HG03469 (cell line): ENCODE results near the gene RRBP1.

Experiments
- ATAC-seq: cut with Tn5 transposase; IDR thresholded peaks from one replicate; pipeline ENCODE4 v1.9.1; 2021; ENCODE audit warnings: mild to moderate bottlenecking, moderate library complexity, moderate number of reproducible peaks; ENCODE audit not compliant: unreplicated experiment

The RRBP1 gene

DNA sequence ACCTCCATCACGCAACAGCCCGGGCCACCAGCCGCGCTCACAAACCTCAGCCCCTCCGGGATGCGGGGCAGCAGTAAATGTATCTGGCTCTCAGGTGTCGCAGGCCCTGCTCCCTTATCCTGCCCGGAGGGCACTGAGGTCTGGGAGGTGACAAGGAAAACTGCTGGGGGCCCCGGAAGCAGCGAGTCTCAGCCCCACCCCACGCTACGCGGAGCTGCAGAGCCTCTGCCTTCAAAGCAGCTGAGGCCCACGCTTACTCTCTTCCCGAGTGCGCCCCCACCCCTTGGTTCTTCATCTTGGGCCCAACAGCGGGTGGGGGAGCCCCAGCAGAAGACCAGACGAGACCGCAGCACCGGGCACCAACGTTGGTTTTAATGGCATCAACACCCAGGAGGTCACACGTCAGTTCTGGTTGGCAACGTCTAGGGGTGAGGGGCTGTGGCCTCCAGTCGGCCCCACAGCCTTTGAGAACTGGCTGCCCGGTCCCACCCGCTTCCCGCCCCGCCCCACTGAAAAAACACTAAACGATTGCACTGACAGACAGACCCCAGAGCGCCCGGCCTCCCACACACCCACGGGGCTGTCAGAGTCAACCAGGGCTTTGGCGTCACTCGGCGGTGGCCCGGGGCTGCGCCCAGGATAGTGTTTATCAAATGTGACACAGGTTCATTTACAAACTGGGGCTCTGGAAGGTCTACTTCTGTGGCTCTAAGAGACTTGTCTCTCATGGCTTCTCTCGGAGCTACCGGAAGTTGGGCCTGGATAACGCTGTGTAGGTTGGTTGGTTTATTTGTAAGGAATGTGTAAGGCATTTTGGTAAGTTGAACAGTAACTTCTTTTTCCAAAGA is 68.5 kb downstream of the RRBP1 start:
- ATAC-seq = no peak

DNA sequence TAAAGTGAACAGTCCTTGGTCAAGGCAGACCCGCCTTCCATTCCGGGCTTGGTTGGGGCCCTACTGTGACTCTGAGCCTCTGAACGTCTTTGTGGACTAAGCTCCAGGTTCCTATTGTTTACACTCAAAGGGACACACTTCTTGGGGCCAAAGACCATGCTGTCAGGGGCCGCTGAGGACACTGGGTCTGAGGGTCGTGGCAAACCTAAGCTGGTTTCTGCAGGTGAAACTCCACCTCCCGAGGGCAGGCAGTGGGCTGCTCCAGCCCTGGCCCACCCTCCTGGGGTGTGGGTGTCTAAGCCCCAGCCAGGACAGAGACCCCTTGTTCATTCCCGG is 69.1 kb downstream of the RRBP1 start:
- ATAC-seq = no peak

DNA sequence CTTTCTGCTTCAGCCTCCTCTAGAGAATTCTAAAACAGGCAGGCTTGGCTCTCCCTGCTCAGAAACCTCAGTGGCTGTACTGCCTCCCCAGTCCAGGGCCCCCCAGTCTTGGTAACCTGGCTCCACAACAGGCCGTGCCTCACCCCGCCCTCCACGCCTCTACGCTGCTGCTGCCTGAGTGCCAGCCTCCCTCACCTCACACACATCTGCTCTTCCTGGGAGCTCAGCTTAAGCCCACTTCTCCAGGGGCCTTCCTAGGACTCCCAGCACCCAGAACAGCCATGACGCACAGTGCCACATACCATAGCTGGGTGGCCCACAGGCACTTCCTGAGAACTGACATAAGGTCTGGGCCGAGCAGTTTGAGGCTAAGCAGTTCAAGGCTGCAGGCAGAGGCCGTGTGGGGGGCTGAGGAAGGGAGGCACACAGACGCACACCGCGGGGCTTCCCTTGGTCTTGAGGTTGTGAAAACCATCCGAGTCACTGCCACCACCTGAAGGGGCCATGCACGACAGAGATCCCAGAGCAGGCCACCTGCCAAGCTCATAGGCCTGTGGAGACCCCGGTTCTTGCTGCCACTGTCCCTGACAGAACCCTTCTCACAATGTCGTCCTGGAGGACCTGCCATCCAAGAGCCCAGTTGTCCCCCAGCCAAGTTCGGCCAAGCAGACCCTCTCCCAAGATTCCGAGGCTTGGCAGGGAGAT is 69.6 kb downstream of the RRBP1 start:
- no peak for ATAC-seq

DNA sequence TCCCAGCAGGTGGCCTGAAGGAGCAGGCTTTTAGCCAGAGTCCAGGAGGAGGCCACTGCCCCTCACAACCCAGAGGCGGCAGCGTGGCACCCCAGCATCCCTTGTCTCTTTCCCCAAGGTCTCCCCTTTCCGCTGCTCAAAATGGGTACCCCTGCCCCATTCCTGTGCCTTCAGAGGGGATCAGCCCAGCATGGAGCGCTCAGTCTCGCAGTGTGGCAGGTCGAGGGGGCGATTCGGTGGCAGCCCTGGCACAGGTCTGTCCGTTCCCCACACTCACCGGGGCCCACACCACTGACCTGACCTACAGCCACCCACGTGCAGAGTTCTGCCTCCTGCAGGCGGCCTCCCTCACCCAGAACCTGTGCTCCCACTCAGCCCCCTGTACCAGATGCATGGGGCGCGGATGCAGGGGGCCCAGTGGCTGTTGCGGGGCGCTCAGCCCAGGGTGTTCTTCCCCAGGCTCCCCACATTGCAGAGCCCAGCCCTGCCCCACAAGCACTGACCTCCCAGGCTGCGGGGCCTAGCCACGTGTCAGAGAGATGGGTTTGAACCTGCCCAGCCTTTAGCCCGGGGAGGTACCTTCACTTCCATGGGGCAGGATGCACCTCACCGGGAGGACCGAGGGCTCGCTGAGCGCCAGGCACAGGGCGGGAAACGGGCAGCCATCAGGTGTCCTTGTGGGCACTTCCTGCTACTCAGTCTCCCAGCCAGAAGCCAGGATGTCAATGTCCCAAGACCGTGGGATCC is 70.3 kb downstream of the RRBP1 start:
- ATAC-seq = no peak

DNA sequence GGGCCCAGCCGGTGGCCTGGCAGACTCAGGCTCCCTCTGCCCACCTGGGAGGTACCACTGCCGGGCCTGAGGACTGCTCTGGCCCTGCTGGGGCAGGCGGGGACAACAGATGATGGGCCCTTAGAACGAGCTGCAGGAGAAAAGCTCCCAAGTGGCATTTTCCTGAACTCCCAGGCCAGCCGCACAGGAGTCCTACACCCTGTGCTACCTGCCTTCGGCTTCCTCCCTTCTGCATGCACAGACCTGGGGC is 70.8 kb downstream of the RRBP1 start:
- no peak for ATAC-seq

DNA sequence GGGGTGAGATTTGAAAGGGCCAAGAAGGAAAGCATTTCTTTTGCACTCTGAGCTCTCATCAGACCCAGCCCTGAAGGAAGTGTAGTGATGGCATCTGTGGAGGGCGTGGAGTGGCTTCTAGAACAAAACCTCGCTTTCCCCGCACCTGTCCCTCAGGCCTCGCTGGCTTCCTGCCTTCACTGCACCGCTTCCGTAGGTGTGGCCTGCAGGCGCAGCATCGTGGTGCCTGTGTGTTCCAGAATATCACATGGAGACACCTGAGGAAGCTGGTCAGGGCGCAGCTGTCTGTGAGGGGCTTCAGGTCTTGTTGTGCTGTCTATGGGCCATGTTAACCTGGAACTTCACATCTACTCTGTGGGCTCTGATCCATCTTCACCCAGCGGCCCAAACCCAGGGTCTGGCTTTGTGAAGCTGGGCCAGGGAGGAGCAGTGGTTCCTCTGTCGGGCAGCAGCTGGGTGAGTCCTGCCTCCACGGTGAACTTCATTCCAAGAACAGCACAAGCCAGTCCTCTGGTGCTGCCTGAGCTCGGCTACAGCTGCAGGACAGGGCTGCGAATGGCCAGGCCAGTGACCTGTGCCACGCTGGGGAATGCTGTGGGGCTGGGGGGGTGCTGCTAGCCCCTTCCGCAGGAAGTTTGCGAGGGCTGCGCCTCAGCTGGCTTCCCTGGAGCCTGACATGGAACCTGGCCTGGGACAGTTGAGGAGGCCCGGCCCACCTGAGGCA is 71.3 kb downstream of the RRBP1 start:
- ATAC-seq = no peak

DNA sequence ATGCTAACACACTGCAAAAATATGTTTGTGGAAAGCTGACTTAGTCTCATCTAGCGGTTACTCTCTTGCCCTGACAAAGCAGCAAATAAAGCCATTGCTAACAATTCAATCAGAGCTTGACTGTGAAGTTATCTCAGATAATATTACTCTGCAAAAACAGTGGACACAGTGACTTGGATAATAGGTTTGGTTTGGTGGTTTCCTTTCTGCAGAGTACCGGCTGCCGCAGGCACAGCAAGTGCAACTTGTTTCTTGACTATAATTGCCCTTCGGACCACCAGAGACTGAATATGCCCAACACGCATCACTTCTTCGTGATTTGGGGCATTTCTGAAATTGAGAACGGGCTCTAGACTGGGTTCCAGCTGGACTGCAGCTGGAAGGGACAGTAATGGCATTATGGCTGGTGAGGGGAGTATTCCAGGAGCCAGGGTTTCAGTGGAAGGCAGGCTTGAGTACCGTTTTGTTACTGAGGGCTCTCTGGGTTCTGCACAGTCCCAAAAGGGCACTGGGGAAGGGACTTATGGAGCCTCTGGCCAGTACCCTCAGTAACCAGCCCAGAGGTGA is 72.1 kb downstream of the RRBP1 start:
- no peak for ATAC-seq

DNA sequence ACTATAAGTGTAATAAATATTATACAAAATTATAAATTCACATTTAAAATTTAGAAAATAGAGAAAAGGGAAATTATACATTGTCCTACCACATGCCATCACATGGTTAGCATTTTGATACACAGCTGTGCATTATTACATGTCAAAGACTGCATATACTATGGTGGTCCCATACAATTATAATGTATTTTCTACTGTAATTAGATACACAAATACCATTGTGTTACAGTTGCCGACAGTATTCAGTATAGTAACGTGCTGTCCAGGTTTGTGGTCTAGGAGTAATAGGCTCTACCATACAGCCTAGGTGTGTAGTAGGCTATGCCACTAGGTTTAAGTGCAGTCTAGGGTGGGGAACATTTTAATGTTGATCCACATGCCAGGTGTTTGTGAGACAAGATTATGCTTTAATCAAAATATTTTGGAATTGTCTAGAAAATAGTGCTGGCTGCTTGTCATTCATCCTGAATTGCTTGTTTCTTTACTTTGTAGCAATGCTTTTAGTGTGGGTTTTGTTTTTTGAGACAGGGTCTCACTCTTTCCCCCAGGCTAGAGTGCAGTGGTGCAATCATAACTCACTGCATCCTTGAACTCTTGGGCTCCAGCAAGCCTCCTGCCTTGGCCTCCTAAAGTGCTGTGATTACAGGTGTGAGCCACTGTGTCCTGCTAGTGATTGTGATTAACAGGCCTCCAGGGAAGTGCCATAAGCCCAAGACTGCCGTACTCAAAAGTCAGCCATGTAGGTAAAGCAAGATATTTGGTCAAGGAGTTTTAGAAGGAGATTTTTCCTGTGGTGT is 73.1 kb downstream of the RRBP1 start:
- no peak for ATAC-seq

DNA sequence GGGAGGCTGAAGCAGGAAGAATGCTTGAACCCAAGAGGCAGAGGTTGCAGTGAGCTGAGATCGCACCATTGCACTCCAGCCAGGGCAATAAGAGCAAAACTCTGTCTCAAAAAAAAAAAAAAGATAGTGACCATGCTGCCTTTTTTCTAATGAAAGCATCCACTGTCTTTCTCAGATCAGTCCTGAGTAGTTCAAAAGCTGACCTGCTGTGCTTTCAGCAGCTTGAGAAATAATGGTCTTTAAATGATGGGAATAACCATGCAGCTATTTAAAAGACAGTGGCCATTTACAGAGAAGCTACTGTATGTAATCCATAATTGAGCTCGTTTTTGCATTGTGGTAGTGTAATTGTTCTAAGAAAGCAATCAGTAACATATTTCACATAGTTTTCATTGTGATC is 76.0 kb downstream of the RRBP1 start:
- no peak for ATAC-seq

DNA sequence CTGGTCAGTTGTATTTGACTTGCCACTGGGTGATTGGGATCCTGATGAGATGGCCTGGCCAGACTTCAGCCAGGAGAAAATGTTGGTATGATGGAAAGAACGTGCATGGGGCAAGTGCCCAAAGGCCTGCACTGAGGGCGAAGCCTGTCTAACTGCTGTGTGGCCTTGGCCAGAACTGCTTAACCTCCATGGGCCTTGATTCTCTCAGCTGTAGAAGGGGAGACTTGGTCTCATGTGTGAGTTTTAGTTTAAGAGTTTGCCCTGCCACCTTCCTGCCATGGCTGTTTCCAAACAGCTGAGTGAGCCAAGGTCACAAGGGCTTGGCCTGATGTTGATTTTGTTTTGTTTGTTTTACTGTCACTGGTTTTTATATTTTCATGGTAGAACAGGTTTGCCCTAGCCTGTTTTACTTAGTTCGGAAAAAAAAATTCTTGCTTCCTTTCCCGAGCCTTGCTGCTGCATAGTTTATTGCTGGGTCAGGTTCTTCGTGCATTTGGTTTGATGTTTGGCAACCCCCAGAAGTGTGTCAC is 76.8 kb downstream of the RRBP1 start:
- ATAC-seq = no peak

DNA sequence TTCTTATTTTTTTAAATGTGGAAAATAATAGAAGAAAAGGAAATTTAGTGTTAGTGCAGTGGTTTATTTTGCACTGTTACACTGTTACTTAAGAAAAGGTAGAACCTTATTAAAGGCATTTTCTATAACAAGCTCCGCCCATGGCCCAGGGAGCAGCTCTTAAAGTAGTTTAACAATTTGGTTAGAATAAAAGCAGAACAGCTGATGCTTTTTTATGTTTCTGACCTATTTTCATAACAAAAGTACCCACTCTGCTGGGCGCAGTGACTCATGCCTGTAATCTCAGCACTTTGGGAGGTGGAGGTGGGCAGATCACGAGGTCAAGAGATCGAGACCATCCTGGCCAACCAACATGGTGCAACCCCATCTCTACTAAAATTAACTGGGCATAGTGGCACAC is 79.5 kb downstream of the RRBP1 start:
- ATAC-seq = no peak

DNA sequence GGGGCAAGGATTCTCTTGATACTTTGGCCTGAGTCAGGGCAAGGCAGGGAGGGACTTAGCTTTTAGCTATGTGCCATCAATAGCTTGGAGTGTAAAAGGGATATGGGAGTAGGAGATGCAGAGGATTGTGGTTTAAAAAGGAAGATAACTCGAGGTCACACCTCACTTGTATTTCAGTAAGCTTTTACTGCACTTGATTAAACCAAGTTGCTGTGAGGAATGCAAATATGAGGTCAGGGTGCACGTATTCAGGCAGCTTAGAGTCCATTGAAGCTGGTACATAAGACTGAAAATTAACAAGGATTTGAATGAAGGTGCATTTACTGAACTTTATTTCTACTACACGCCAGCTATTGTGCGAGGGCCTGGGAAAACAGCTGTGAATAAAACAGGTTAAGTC is 80.1 kb downstream of the RRBP1 start:
- ATAC-seq = no peak

DNA sequence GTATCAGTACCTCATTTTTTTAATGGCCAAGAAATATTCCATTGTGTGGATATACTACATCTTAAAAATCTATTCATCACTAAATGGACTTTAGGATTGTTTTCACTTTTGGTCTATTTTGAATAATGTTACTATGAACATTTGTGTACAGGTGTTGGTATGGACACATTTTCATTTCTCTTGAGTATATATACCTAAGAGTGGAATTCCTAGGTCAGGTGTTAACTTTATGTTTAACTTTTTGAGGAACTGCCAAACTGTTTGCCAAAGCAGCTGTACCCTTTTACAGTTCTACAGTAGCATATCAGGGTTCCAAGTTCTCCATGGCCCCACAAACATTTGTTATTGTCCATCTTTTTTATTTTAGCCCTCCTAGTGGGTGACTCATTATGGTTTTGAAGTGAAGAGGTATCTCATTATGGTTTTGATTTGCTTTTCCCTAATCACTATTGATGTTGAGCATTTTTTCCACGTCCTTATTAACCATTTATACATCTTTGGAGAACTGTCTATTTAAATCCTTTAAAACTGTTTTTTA is 84.0 kb downstream of the RRBP1 start:
- ATAC-seq = no peak

DNA sequence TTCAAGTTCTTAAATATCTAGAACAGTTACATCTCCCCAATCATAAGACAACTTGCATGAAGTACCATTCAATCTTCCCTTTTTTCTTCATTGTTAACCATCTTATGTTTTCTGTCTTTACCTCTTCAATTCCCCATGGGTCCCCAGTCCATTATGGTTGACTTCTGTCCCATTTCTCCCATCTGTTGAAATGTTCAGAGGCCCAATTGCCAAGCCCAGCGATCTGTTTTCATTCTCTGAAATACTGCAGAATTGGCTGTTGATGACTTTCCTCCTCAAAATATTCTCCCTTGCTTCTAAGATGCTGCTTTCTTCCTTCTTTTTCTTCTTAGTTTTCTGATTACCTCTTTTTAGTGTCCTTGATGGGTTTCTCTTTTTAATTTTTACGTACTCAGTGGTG is 86.2 kb downstream of the RRBP1 start:
- no peak for ATAC-seq

DNA sequence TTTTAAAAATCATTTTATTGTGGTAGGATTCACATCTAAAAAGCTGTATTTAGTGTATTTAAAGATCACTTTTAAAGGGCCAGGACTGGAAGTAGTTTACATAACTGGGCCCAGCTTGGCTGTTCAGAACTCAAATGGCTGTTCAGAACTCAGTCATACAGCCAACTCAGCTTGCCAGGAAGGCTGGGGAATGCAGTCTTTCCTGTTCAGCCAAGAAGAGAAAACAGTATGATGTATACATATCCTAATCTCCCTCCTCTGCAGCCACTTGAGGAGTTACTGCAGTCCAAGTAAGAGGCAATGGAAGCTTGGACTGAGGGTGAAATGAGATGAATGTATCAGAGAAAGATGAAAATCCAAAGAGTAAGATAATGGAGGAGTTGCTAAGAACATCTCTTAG is 87.6 kb downstream of the RRBP1 start:
- ATAC-seq = no peak

DNA sequence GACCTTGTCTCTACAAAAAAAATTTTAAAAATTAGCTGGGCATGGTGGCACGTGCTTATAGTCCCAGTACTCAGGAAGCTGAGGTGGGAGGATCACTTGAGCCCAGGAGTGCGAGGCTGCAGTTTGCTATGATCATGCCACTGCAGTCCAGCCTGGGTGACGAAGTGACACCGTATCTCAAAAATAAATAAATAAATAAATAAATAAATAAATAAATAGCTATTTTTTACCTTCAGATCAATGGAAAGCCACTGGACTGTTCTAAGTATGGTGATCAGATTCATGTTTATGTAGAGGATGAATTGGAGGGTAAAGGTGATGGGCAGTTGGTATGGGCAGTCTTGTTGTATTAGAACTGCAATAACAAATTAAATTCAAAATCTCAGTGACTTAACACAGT is 88.1 kb downstream of the RRBP1 start:
- ATAC-seq = no peak

DNA sequence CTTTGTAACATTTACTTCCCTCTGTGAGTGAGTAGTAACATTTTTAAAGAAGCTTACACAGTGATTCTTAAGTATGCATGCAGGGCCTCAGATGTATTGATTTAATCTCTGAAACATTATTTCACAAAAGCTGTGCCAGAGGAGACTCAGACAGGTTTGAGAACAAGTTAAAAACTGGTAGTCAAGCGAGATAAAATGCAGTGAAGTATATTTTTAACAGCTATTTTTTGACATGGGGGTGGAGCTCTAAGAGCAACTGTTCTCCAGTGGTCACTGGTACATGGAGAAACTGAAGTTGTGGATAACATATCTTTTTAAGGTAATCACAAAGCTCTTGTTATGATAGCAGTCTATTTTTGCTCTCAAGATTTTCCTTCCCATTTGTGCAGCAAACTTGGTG is 91.8 kb downstream of the RRBP1 start:
- ATAC-seq = no peak

DNA sequence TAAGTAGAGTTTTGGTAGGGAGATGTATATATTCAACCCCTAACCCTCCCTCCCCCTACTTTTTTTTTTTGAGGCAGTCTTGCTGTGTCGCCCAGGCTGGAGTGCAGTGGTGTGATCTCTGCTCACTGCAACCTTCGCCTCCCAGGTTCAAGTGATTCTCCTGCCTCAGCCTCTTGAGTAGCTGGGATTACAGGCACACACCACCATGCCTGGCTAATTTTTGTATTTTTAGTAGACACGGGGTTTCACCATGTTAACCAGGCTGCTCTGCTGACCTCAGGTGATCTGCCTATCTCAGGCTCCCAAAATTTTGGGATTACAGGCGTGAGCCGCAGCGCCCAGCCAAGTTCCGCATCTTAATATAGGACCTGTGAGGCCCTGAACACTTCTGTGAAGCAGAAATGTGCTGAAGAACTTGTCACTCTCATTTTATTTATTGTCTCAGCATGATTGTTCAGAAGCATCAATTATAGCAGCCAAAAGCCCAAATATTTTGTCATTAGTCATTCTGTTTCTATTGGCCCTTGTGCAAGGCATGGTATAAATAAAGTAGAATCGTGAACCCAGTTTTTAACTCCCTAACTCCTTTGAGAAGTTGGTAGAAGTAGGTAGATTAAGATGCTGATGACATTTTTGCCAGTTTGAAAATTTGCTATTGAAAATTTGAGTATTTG is 92.7 kb downstream of the RRBP1 start:
- no peak for ATAC-seq

DNA sequence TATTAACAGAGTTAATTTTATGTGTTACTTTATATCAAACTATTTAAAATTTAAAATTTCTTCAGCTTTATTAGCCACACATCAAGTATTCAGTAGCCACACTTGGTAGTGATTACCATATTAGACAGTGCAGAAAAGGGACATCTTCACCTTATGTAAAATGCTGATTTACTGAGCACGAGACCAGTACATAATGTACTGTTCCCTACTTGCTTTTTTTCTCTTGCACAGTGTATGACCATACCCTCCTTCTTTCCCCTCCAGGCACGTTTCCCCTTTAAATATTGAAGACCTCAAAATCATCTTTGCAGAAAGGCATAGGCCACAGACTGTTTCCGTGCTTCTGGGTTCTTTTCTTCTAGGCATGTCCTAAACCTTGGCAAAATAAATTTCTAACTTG is 94.2 kb downstream of the RRBP1 start:
- ATAC-seq = no peak
